Measurements from ENCODE around the gene ARHGEF26. TPM values are rescaled to one million over a fixed set of nuclear protein-coding genes. Genes with fewer than 3 reads are reported as not detected.
"Not testable (repeated sequence)": the region's sequence is repeated elsewhere in the genome, so short reads cannot be mapped to it uniquely, and the experiment has no call there.

The ARHGEF26 gene
- 2.9 and 3.1 TPM in 2 replicates for total RNA-seq (2014; rRNA removed; shearing (Covaris generic))
- polyA plus RNA-seq (2014; cell fraction: nucleus; rRNA removed) = 6.2 and 11.9 TPM in 2 replicates

DNA sequence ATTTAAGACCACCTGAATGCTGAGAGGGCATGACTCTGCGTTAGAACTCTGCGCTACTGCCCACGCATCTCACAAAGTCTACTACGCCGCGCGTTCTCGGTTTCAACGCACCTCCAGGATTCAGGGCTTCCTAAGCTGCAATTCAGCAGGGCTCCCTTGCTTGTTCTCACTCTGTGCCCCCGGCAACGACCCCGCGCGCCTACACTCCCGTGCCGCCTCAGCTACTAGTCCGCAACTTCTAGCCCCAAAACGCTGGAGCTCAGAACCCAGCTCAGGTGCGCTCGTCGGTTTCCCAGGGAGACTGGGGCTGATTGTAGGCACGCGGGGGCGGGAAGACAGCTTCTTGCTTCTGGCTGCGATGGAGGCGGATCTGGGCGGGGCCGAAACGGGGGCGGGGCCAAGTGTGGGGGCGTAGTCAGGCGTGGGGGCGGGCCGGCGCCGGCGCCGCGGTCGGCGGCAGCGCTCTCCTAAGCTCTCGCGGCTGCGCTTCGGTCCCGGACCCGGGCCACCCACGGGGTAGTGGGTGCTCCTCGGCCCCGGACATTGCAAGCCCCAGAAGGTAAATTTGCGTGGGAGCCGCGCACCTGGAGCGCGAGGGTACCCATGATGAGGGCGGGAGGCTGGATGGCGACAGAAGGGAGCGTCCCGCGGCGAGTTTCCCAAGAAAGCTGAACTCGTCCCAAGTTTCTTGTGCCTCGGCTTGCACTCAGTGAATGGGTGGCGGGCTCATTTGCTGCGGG is at the start of gene ARHGEF26:
TSS of gene ARHGEF26 (plus strand) at position 430 of the 740 bp plus-strand sequence. CDS start 603 bp downstream, outside the sequence.
- DNase-seq (ENCODE audit: extremely low read depth, low read depth) = peak; percentile 64

DNA sequence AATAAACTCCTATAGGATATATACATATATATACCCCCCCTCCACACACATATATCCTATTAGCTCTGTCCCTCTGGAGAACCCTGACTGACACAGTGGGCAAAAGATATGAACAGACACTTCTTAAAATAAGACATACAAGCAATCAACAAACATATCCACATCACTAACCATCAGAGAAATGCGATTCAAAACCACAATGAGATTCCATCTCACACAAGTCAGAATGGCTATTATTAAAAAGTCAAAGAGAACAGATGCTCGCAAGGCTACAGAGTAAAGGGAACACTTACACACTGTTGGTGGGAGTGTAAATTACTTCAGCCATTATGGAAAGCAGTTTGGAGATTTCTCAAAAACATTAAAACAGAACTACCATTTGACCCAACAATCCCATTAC is 46.2 kb upstream of the ARHGEF26 start:
- DNase-seq (ENCODE audit: extremely low read depth, low read depth) = no peak

- DNase-seq (ENCODE audit: extremely low read depth, low read depth) = no peak
Observed at GRCh38 chr3:154078672-154079071, 42.5 kb upstream of the ARHGEF26 start.

- DNase-seq (ENCODE audit: extremely low read depth, low read depth) = no peak
Observed at GRCh38 chr3:154081305-154081704, 39.9 kb upstream of the ARHGEF26 start.

- DNase-seq (ENCODE audit: extremely low read depth, low read depth) = no peak
Observed at GRCh38 chr3:154085071-154085470, 36.1 kb upstream of the ARHGEF26 start.

DNA sequence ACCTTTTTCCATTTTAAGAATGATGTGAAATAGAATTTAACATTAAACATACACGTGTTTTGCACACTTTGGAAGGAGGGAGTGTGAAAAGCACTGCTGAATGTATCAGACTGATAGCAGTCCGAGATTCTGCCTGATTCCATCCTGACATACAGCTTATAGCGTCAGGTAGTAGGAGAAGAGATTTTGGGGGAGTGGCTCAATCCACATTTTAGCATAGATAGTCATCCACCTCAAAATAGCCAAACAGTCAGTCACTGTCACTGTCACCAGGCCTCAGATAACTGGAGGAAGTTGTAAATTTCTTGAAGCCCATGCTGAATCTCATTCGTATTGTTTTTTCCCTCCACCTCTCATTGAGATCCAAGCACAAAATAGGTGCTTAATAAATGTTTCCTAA is 35.4 kb upstream of the ARHGEF26 start:
- no peak for DNase-seq (ENCODE audit: extremely low read depth, low read depth)

DNA sequence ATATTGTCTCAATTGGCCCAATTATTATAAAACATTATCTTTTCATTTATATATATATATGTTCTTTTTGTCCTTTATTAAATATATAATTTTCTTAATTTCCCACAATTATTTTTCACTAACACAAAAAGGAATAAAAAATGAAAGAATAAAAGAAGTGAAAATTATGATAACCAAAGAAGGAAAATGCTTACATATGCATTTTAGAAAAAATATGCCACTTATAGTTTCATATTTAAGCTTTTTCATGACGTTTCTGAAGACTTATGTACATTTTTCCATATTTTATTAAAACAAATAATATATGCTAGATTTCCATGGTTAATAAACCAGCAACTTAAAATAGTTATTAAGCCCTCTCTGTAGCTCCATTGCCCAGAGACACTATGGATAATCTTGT is 34.9 kb upstream of the ARHGEF26 start:
- no peak for DNase-seq (ENCODE audit: extremely low read depth, low read depth)

DNA sequence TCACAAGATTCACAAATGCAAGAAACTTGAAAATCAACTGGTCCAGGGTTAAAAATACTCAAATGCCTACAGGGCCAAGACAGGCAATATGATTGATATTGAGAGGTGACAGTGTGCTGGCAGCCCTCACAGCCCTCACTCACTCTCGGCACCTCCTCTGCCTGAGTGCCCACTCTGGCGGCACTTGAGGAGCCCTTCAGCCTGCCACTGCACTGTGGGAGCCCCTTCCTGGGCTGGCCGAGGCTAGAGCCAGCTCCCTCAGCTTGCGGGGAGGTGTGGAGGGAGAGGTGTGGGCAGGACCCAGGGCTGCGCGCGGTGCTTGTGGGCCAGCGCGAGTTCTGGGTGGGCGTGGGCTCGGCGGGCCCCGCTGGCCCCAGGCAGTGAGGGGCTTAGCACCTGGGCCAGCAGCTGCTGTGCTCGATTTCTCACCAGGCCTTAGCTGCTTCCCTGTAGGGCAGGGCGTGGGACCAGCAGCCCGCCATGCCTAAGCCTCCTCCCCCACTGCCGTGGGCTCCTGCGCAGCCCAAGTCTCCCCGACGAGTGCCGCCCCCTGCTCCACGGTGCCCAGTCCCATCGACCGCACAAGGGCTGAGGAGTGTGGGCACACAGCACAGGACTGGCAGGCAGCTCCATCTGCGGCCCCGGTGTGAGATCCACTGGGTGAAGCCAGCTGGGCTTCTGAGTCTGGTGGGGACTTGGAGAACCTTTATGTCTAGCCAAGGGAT is 33.3 kb upstream of the ARHGEF26 start:
- not testable (repeated sequence) for DNase-seq (ENCODE audit: extremely low read depth, low read depth)

DNA sequence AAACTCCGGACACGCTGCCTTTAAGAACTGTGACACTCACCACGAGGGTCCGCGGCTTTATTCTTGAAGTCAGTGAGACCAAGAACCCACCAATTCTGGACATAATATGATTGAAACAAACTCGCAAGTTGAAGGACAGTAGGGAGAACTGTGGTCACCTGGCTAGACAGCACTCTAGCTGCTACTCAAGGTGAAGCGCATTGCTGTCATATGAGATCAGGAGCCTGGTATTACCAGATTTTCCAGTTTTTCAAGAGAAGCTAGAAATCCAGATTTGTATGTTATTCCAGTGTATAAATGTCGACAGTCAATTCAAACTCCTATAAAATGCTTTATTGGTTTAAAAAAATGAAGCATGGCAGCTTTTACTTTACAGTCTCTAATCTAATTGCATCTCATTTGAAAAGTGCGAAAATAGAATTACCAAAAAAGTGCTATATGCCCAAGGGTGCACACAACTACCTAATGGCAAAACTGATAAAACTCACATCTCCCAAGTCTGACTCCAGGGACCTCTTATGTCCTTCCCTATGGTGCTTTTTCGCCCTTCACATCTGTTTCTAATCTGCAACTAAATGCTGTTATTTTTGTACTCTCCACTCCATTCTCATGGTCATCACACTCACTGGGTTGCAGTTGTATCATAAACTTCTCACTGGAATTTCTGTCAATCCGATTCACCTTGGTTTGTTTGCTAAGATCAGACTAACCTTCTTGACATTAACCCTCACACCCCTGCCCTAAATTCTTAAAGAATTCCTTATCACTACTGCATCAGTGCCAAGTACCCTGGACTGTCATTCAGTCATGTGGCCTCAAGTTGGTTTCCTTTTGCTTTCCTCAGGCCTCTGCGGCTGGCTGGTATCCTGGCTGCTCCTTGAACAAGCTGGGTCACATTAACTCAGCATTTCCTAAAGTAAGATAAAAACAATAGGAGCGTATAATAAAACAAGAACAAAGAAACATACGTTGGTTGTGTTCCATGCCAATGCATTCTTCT is 31.5 kb upstream of the ARHGEF26 start:
- DNase-seq (ENCODE audit: extremely low read depth, low read depth) = no peak

DNA sequence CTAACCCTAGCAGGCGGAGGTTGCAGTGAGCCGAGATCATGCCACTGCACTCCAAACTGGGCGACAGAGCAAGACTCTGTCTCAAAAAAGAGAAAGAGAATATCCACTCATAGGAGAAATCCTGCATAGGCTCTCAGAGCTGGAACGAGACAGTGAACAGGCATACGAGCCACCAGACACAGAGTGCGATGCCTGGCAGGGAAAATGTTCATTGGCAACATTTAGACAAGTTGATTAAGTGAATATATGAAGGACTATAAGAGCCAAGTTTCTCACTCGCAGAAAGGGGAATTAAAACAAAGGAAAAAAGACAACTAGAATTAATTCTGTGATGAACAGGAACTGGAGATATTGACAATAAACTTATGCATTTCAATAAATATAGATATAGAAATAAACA is 27.1 kb upstream of the ARHGEF26 start:
- no peak for DNase-seq (ENCODE audit: extremely low read depth, low read depth)

- DNase-seq (ENCODE audit: extremely low read depth, low read depth) = no peak
Observed at GRCh38 chr3:154095832-154096421, 25.3 kb upstream of the ARHGEF26 start.

DNA sequence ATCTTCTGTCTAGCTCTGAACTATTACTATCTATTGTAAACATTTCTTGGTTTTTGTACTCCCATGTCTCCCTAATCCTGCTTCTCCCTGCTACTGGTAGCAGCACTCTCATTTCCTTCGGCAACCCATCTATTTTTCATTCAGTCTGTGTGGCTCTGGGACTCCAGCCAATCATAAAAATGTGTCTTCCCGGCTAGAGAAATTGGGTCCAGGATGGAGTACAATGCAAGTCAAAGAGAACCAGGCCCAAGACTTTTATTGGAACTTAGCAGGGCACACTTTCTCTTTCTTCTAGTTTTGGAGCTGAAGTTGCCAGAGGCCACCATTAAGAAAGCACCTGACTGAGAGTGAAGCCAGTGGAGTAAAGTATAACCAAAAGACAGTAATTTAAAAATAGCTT is 22.8 kb upstream of the ARHGEF26 start:
- DNase-seq (ENCODE audit: extremely low read depth, low read depth) = no peak

GRCh38 chr3:154100556-154100955 is 20.6 kb upstream of the ARHGEF26 start:
- DNase-seq (ENCODE audit: extremely low read depth, low read depth) = no peak

GRCh38 chr3:154101250-154101649 is 19.9 kb upstream of the ARHGEF26 start:
- DNase-seq (ENCODE audit: extremely low read depth, low read depth) = no peak

GRCh38 chr3:154102225-154102624 is 19.0 kb upstream of the ARHGEF26 start:
- no peak for DNase-seq (ENCODE audit: extremely low read depth, low read depth)

- no peak for DNase-seq (ENCODE audit: extremely low read depth, low read depth)
Observed at GRCh38 chr3:154105218-154105975, 15.8 kb upstream of the ARHGEF26 start.

DNA sequence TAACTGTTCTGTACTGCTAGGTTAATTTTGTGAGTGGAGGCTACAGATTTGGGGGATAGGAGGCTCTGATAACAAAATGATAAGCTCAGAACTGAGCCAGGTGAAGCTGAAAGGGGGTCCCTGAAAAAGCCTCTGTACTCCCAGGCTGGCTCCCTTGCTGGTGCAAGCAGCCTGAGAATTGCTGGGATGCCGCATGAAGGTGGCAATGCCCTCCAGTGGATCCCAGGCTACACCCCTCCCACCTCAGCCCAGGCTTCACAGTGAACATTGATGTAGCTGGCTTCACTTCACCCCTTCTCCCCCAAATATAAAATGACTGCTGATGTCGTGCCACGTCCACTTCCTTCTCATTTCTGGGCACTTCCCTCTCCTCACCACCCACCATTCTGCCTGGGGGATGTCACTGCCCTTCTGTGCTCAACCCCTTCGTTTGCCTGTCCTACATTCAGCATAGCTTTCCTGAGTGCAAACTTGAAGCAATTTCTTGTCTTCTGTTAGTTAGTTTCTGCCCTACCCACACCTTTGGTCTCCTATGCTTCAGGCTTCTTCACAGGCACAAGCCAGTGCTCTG is 9.7 kb upstream of the ARHGEF26 start:
- no peak for DNase-seq (ENCODE audit: extremely low read depth, low read depth)

- DNase-seq (ENCODE audit: extremely low read depth, low read depth) = no peak
Observed at GRCh38 chr3:154112146-154112852, 8.9 kb upstream of the ARHGEF26 start.

DNA sequence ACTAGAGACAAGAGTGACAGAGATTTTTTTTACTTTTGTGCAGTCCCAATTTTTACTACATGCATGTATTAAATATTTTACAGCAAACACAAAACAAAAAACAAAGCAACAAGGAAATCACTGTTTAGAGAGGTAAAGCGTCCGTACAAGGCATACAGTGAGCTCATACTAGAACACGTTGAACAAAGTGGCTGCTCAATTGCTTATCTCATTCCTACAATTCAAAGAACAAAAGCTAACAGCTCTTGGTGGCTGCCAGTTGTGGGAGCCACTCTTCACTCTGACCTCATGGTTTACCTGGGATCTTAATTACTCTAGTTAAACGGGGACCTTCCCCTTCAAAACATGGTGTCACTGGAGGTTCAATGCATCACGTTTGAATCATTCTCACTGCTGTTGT is 7.6 kb upstream of the ARHGEF26 start:
- no peak for DNase-seq (ENCODE audit: extremely low read depth, low read depth)

Measured in NCI-H460 (cell line).